CD14-positive monocyte (primary cell): ENCODE measurements around the gene PSMD1. TPM values are rescaled to one million over a fixed set of nuclear protein-coding genes. Genes with fewer than 3 reads are reported as not detected.
A peak's percentile ranks its signal among the peaks of the same experiment; 100 is the strongest.

Source experiments
- DNase-seq, 3 donors: peaks; one replicate each; pipeline ENCODE4 v3.0.0-alpha.2; 2011 to 2022
- H2AFZ ChIP-seq: 2 replicates; pipeline ENCODE4 v1.6.0; 2012; ENCODE audit warnings: mild to moderate bottlenecking, low read depth, low read length, inconsistent platforms; ENCODE audit not compliant: insufficient read depth, poor library complexity, severe bottlenecking
- H3K27ac ChIP-seq, 2 donors: 1 replicate in 1 of 2; 2 replicates in 1 of 2; pipeline ENCODE4 v1.5.1; 2012 to 2013; ENCODE audit warnings: low read length in 2 of 2, control low read depth in 1 of 2, inconsistent platforms in 1 of 2, low read depth in 1 of 2, mild to moderate bottlenecking in 1 of 2
- H3K27me3 ChIP-seq, 2 donors: one replicate each; pipeline versions ENCODE4 v1.6.0 to v1.6.1; 2011 to 2013; ENCODE audit warnings: low read length in 2 of 2; ENCODE audit not compliant: control insufficient read depth in 2 of 2, insufficient read depth in 2 of 2
- H3K36me3 ChIP-seq, 2 donors: replicated peaks in 1 of 2; 1 replicate in 1 of 2; 2 replicates in 1 of 2; pipeline versions ENCODE4 v1.5.1 to v1.6.1; 2012 to 2013; ENCODE audit warnings: low read length in 2 of 2, control low read depth in 1 of 2, inconsistent platforms in 1 of 2, mild to moderate bottlenecking in 1 of 2; ENCODE audit not compliant: insufficient read depth in 2 of 2, control insufficient read depth in 1 of 2
- H3K4me1 ChIP-seq, 2 donors: 1 replicate in 1 of 2; 2 replicates in 1 of 2; pipeline versions ENCODE4 v1.5.1 to v1.6.1; 2012 to 2013; ENCODE audit warnings: low read length in 2 of 2, control low read depth in 1 of 2, inconsistent platforms in 1 of 2, mild to moderate bottlenecking in 1 of 2, moderate library complexity in 1 of 2; ENCODE audit not compliant: insufficient read depth in 2 of 2, control insufficient read depth in 1 of 2
- H3K4me2 ChIP-seq: replicated peaks from 2 replicates; pipeline ENCODE3; 2012; ENCODE audit warnings: low read length, moderate library complexity, mild to moderate bottlenecking; ENCODE audit not compliant: poor library complexity, severe bottlenecking; ENCODE audit errors: extremely low read depth
- H3K4me3 ChIP-seq, 3 experiments: fragments of 200-600 bp in 1 of 3; sonication (generic) in 1 of 3; replicated peaks in 1 of 3; 1 replicate in 2 of 3; 2 replicates in 1 of 3; pipeline ENCODE4 v1.5.1; 2011 to 2013; ENCODE audit warnings: low read length in 3 of 3, mild to moderate bottlenecking in 3 of 3, control low read depth in 2 of 3, low read depth in 2 of 3, inconsistent platforms in 1 of 3, moderate library complexity in 1 of 3
- H3K79me2 ChIP-seq: 2 replicates; pipeline ENCODE4 v1.6.0; 2012; ENCODE audit warnings: mild to moderate bottlenecking, control low read depth, inconsistent platforms, low read length, moderate library complexity; ENCODE audit not compliant: insufficient read depth
- H3K9ac ChIP-seq: 2 replicates; pipeline ENCODE4 v1.6.0; 2017; ENCODE audit warnings: low read length, mild to moderate bottlenecking; ENCODE audit not compliant: insufficient read depth, poor library complexity, severe bottlenecking
- H3K9me3 ChIP-seq, 2 donors: replicated peaks in 1 of 2; 1 replicate in 1 of 2; 2 replicates in 1 of 2; pipeline versions ENCODE4 v1.5.1 to v1.6.1; 2012 to 2013; ENCODE audit warnings: low read length in 2 of 2, control low read depth in 1 of 2; ENCODE audit not compliant: control insufficient read depth in 1 of 2, insufficient read depth in 1 of 2
- H4K20me1 ChIP-seq: 2 replicates; pipeline ENCODE4 v1.6.0; 2012; ENCODE audit warnings: mild to moderate bottlenecking, low read length, control low read depth, moderate library complexity; ENCODE audit not compliant: insufficient read depth
- H3K27ac Mint-ChIP-seq, 7 donors: one replicate each; pipeline ENCODE4 v1.8.0; 2020; ENCODE audit warnings: mild to moderate bottlenecking in 7 of 7, mixed read lengths in 7 of 7, moderate library complexity in 6 of 7, inconsistent platforms in 2 of 7
- H3K27me3 Mint-ChIP-seq, 3 donors: one replicate each; pipeline ENCODE4 v1.8.0; 2021 to 2022; ENCODE audit warnings: low read depth in 3 of 3, mild to moderate bottlenecking in 3 of 3, mixed read lengths in 3 of 3, moderate library complexity in 3 of 3, inconsistent platforms in 1 of 3
- H3K36me3 Mint-ChIP-seq, 2 donors: one replicate each; pipeline ENCODE4 v1.8.0; 2020; ENCODE audit warnings: mixed read lengths in 2 of 2, inconsistent platforms in 1 of 2, mild to moderate bottlenecking in 1 of 2
- H3K4me1 Mint-ChIP-seq: one replicate; pipeline ENCODE4 v1.8.0; 2020; ENCODE audit warnings: mild to moderate bottlenecking, mixed read lengths
- H3K4me3 Mint-ChIP-seq, 2 donors: one replicate each; pipeline ENCODE4 v1.8.0; 2020; ENCODE audit warnings: mild to moderate bottlenecking in 2 of 2, mixed read lengths in 2 of 2, moderate library complexity in 1 of 2
- H3K9me3 Mint-ChIP-seq, 7 donors: one replicate each; pipeline ENCODE4 v1.8.0; 2020 to 2022; ENCODE audit warnings: mixed read lengths in 7 of 7, mild to moderate bottlenecking in 6 of 7, moderate library complexity in 6 of 7, inconsistent platforms in 2 of 7
- CTCF ChIP-seq: fragments of 200-600 bp; IDR thresholded peaks from one replicate; pipeline ENCODE4 v1.8.0; 2022; ENCODE audit warnings: antibody characterized with exemption, mild to moderate bottlenecking
- WGBS: methylation state at CpG from one replicate; pipeline ENCODE4 v1.1.5; 2013; ENCODE audit warnings: missing lambda C conversion rate; ENCODE audit not compliant: insufficient coverage; 5-methylcytosine and 5-hydroxymethylcytosine counted together
- intact Hi-C, 2 donors: fragments of 100-400 bp; cut with micrococcal nuclease; formaldehyde crosslinking; loops; one replicate each; pipeline versions ENCODE4 v1.15.0 to v1.15.1; 2023
- polyA plus RNA-seq, 3 donors: library from polyadenylated mRNA; depleted of rRNA in 1 of 3; unstranded in 2 of 3; stranded (reverse) in 1 of 3; fragments of 300-500 nt in 2 of 3; fragments of >200 nt in 1 of 3; fragmentation: Illumina TruSeq in 2 of 3; gene quantifications; 1 replicate in 2 of 3; 2 replicates in 1 of 3; pipeline ENCODE4 v1.2.3, GENCODE V29; 2012 to 2021

Gene PSMD1
- polyA plus RNA-seq, 3 donors: 23.5 to 53.9 (median 37.7) TPM

GRCh38 chr2:231163414-231164095 is 106.9 kb downstream of the PSMD1 start:
- Mint-ChIP-seq H3K27me3 (peaks cover 0 to 1% (median 0%) of the 10 kb centered on the region in 3 donors), H3K9me3 (no peaks in the 10 kb centered on the region), H3K36me3 (peaks cover 73 to 83% of the 10 kb centered on the region in 2 donors), H3K4me3 (no peak overlapping the region), H3K27ac (no peak overlapping the region), H3K4me1 (peaks cover 5% of the 10 kb centered on the region)
- intact Hi-C loops: no loop called here
- H3K9me3 ChIP-seq: no peaks in the 10 kb centered on the region
- peaks cover under 1 to 3% of the 10 kb centered on the region in 2 donors for H3K4me1 ChIP-seq
- no peak overlapping the region for H3K27ac ChIP-seq
- H3K9ac ChIP-seq: no peak overlapping the region
- no peaks in the 10 kb centered on the region for H3K79me2 ChIP-seq
- no peaks in the 10 kb centered on the region for H4K20me1 ChIP-seq
- H3K4me2 ChIP-seq: no peak overlapping the region
- no peak overlapping the region for H2AFZ ChIP-seq
- TF ChIP-seq CTCF: no peak
- WGBS: no CpG with 5 or more reads among the region's 4 CpGs
- H3K36me3 ChIP-seq: peaks cover 69 to 93% of the 10 kb centered on the region in 2 donors
- H3K27me3 ChIP-seq: no peaks in the 10 kb centered on the region
- no peak overlapping the region for H3K4me3 ChIP-seq
- DNase-seq: no peak

- Histone ChIP-seq H3K4me3 (no peak overlapping the region), H3K79me2 (no peaks in the 10 kb centered on the region), H3K4me2 (no peak overlapping the region), H2AFZ (no peak overlapping the region), H3K27me3 (no peaks in the 10 kb centered on the region), H4K20me1 (no peaks in the 10 kb centered on the region), H3K9me3 (no peaks in the 10 kb centered on the region), H3K9ac (no peak overlapping the region), H3K27ac (no peak overlapping the region), H3K36me3 (peaks cover 77 to 99% of the 10 kb centered on the region in 2 donors), H3K4me1 (peaks cover 3 to 8% of the 10 kb centered on the region in 2 donors)
- Mint-ChIP-seq H3K27ac (peak overlapping the region in 3 of 7 donors; percentile 5 to 24 (median 19)), H3K27me3 (peaks cover 0 to 4% (median 0%) of the 10 kb centered on the region in 3 donors), H3K4me3 (no peak overlapping the region), H3K9me3 (no peaks in the 10 kb centered on the region), H3K36me3 (peaks cover 76 to 88% of the 10 kb centered on the region in 2 donors), H3K4me1 (peaks cover 9% of the 10 kb centered on the region)
- TF ChIP-seq CTCF: no peak
- WGBS: 100% methylated on average over 1 of the region's 6 CpGs
- intact Hi-C loops: no loop called here
- no peak for DNase-seq
These were observed 111.2 kb downstream of the PSMD1 start for GRCh38 chr2:231167745-231168459.
